Measurements from ENCODE around the gene WDFY3. TPM values are rescaled to one million over a fixed set of nuclear protein-coding genes. Genes with fewer than 3 reads are reported as not detected.

Gene WDFY3
- total and polyA plus RNA-seq, 2 experiments from 2014 or later, result 8.0 to 89.0 TPM

GRCh38 chr4:84631573-84631972 is 334.9 kb downstream of the WDFY3 start:
- peaks cover 17% of the 10 kb centered on the region for H3K36me3 Mint-ChIP-seq (ENCODE audit: low read depth)
- Histone ChIP-seq H4K20me1 (replicated peaks; ENCODE audit: insufficient read depth) (no peaks in the 10 kb centered on the region), H3K4me2 (no peak overlapping the region), H3K27me3 (ENCODE audit: insufficient read depth) (no peaks in the 10 kb centered on the region), H3K4me3 (no peak overlapping the region), H2AFZ (no peak overlapping the region), H3K36me3 (ENCODE audit: insufficient read depth) (no peaks in the 10 kb centered on the region), H3K4me1 (ENCODE audit: insufficient read depth) (no peaks in the 10 kb centered on the region), H3K79me2 (replicated peaks; ENCODE audit: insufficient read depth) (no peaks in the 10 kb centered on the region), H3F3A (replicated peaks; ENCODE audit: low read depth) (no peaks in the 10 kb centered on the region), H3K9me2 (ENCODE audit: insufficient read depth) (no peaks in the 10 kb centered on the region), H3K27ac (ENCODE audit: low read depth) (no peak overlapping the region)
- H3K9me3 Mint-ChIP-seq, result no peaks in the 10 kb centered on the region
- DNase-seq (ENCODE audit: low spot score) (no peak), ATAC-seq (no peak)
- H3K4me1 Mint-ChIP-seq, result no peaks in the 10 kb centered on the region
- H3K27me3 Mint-ChIP-seq (ENCODE audit: insufficient read depth, low read depth, poor library complexity), result no peaks in the 10 kb centered on the region
- no peak for TF ChIP-seq EZH2 (IDR thresholded peaks at IDR 0.05; ENCODE audit: low read depth, unreplicated experiment)
- no peak for TF ChIP-seq ZNF462 (CRISPR knock-in tag; IDR thresholded peaks at IDR 0.05)
- no peak for TF ChIP-seq EZH2phosphoT487 (IDR thresholded peaks at IDR 0.05; ENCODE audit: unreplicated experiment)
- no peak for TF ChIP-seq CREB1 (CRISPR knock-in tag; IDR thresholded peaks at IDR 0.05; ENCODE audit: low read depth)
- no peak for TF ChIP-seq JUNB (IDR thresholded peaks at IDR 0.05; ENCODE audit: unreplicated experiment)
- TF ChIP-seq REST (IDR thresholded peaks at IDR 0.05; ENCODE audit: unreplicated experiment), result no peak
- no peak for TF ChIP-seq ZNF331 (CRISPR knock-in tag; IDR thresholded peaks at IDR 0.05; ENCODE audit: low read depth)
- TF ChIP-seq NANOG (IDR thresholded peaks at IDR 0.05; ENCODE audit: borderline replicate concordance), result no peak
- no peak for TF ChIP-seq POLR2AphosphoS5 (IDR thresholded peaks at IDR 0.05; ENCODE audit: low read depth)
- TF ChIP-seq STAT1 (IDR thresholded peaks at IDR 0.05; ENCODE audit: unreplicated experiment), result no peak
- TF ChIP-seq CTCF (conservative IDR thresholded peaks at IDR 0.05; ENCODE audit: low read depth in 2 of 2), result no peak
- TF ChIP-seq ETS1 (IDR thresholded peaks at IDR 0.05), result no peak
- no peak for TF ChIP-seq ZNF114 (CRISPR knock-in tag; IDR thresholded peaks at IDR 0.05)
- H3K27ac Mint-ChIP-seq, result no peak overlapping the region
- H3K4me3 Mint-ChIP-seq, result no peak overlapping the region
